Liver (tissue), 9 donors: ENCODE data around the gene SYNGR2. TPM values are rescaled to one million over a fixed set of nuclear protein-coding genes. Genes with fewer than 3 reads are reported as not detected.

Experiments
- DNase-seq: peaks from one replicate; pipeline ENCODE4 v3.0.0-alpha.2; 2017; ENCODE audit warnings: low spot score
- H3K27ac ChIP-seq, 2 donors: one replicate each; pipeline ENCODE4 v1.7.0; 2013; ENCODE audit warnings: inconsistent platforms in 2 of 2, low read length in 2 of 2, control low read depth in 1 of 2, low read depth in 1 of 2, mild to moderate bottlenecking in 1 of 2
- H3K27me3 ChIP-seq, 4 donors: one replicate each; pipeline versions ENCODE4 v1.6.1 to v1.7.0; 2013; ENCODE audit warnings: low read length in 3 of 4, inconsistent platforms in 1 of 4, mild to moderate bottlenecking in 1 of 4, moderate library complexity in 1 of 4; ENCODE audit not compliant: control insufficient read depth in 4 of 4, insufficient read depth in 4 of 4
- H3K36me3 ChIP-seq, 4 donors: one replicate each; pipeline versions ENCODE4 v1.6.1 to v1.7.0; 2013; ENCODE audit warnings: low read length in 3 of 4, mild to moderate bottlenecking in 3 of 4, low read depth in 1 of 4, moderate library complexity in 1 of 4; ENCODE audit not compliant: control insufficient read depth in 4 of 4, insufficient read depth in 3 of 4
- H3K4me1 ChIP-seq, 4 donors: one replicate each; pipeline versions ENCODE4 v1.6.1 to v1.7.0; 2013; ENCODE audit warnings: low read length in 3 of 4, mild to moderate bottlenecking in 3 of 4, moderate library complexity in 1 of 4; ENCODE audit not compliant: control insufficient read depth in 4 of 4, insufficient read depth in 4 of 4
- H3K4me3 ChIP-seq, 3 donors: one replicate each; pipeline versions ENCODE4 v1.6.1 to v1.7.0; 2013; ENCODE audit warnings: low read length in 3 of 3, control low read depth in 1 of 3, low read depth in 1 of 3, mild to moderate bottlenecking in 1 of 3
- H3K9ac ChIP-seq, 2 donors: one replicate each; pipeline ENCODE4 v1.7.0; 2013; ENCODE audit warnings: low read length in 2 of 2, mild to moderate bottlenecking in 2 of 2, moderate library complexity in 2 of 2, control low read depth in 1 of 2, low read depth in 1 of 2
- H3K9me3 ChIP-seq, 4 donors: one replicate each; pipeline versions ENCODE4 v1.6.1 to v1.7.0; 2013; ENCODE audit warnings: low read length in 3 of 4; ENCODE audit not compliant: control insufficient read depth in 4 of 4
- EGR1 ChIP-seq, 2 donors: IDR thresholded peaks; 2 replicates each; pipeline ENCODE4 v1.6.1; 2016 to 2018; ENCODE audit warnings: antibody characterized with exemption in 2 of 2, low read depth in 2 of 2
- FOXA1 ChIP-seq: IDR thresholded peaks from 2 replicates; pipeline ENCODE4 v1.6.1; 2016; ENCODE audit warnings: antibody characterized with exemption
- FOXA2 ChIP-seq: IDR thresholded peaks from 2 replicates; pipeline ENCODE4 v1.6.1; 2016; ENCODE audit warnings: antibody characterized with exemption
- GABPA ChIP-seq, 2 donors: IDR thresholded peaks in 1 of 2; conservative IDR thresholded peaks in 1 of 2; 2 replicates each; pipeline ENCODE4 v1.6.1; 2016; ENCODE audit warnings: antibody characterized with exemption in 2 of 2, mild to moderate bottlenecking in 1 of 2, moderate library complexity in 1 of 2
- HNF4A ChIP-seq, 2 donors: conservative IDR thresholded peaks; 2 replicates each; pipeline ENCODE4 v1.6.1; 2016; ENCODE audit warnings: antibody characterized with exemption in 2 of 2, mild to moderate bottlenecking in 2 of 2
- HNF4G ChIP-seq: IDR thresholded peaks from 2 replicates; pipeline ENCODE4 v1.6.1; 2016; ENCODE audit warnings: antibody characterized with exemption
- JUND ChIP-seq, 2 donors: IDR thresholded peaks; 2 replicates each; pipeline ENCODE4 v1.6.1; 2016; ENCODE audit warnings: antibody characterized with exemption in 2 of 2
- NR2F2 ChIP-seq: IDR thresholded peaks from 2 replicates; pipeline ENCODE4 v1.6.1; 2016; ENCODE audit warnings: antibody characterized with exemption
- RAD21 ChIP-seq, 2 donors: IDR thresholded peaks; 2 replicates each; pipeline ENCODE4 v1.6.1; 2016; ENCODE audit warnings: antibody characterized with exemption in 2 of 2, mild to moderate bottlenecking in 2 of 2
- RXRA ChIP-seq, 2 donors: IDR thresholded peaks; 2 replicates each; pipeline ENCODE4 v1.6.1; 2017 to 2018; ENCODE audit warnings: antibody characterized with exemption in 2 of 2, mild to moderate bottlenecking in 1 of 2
- SP1 ChIP-seq: IDR thresholded peaks from 2 replicates; pipeline ENCODE4 v1.6.1; 2018; ENCODE audit warnings: antibody characterized with exemption, mild to moderate bottlenecking
- TAF1 ChIP-seq: conservative IDR thresholded peaks from 2 replicates; pipeline ENCODE4 v1.6.1; 2016; ENCODE audit warnings: antibody characterized with exemption, mild to moderate bottlenecking
- YY1 ChIP-seq: IDR thresholded peaks from 2 replicates; pipeline ENCODE4 v1.6.1; 2016; ENCODE audit warnings: antibody characterized with exemption, mild to moderate bottlenecking
- WGBS: extraction: QIAGEN DNeasy Blood & Tissue Kit; methylation state at CpG from one replicate; pipeline ENCODE4 v1.1.7; 2013; 5-methylcytosine and 5-hydroxymethylcytosine counted together
- polyA plus RNA-seq, 2 donors: library from polyadenylated mRNA; stranded (reverse) in 1 of 2; unstranded in 1 of 2; fragments of 200-250 nt in 1 of 2; fragments of >200 nt in 1 of 2; fragmentation: Nextera tagmentation in 1 of 2; extraction: Ambion mirVana in 1 of 2; gene quantifications; one replicate each; pipeline versions ENCODE4 v1.2.1 to v1.2.3, GENCODE V29; 2013 to 2015
- total RNA-seq, 2 donors: library from RNA; depleted of rRNA; stranded (reverse); fragments of >200 nt; gene quantifications; one replicate each; pipeline ENCODE4 v1.2.3, GENCODE V29; 2014
- TF ChIP-seq, protein P1 (sequence below): IDR thresholded peaks from 2 replicates; pipeline ENCODE4 v1.6.1; 2016; ENCODE audit warnings: antibody characterized with exemption
- TF ChIP-seq, protein P2 (sequence below): IDR thresholded peaks from 2 replicates; pipeline ENCODE4 v1.6.1; 2016; ENCODE audit warnings: antibody characterized with exemption
- TF ChIP-seq, protein P3 (sequence below): IDR thresholded peaks from 2 replicates; pipeline ENCODE4 v1.6.1; 2016; ENCODE audit warnings: antibody characterized with exemption
- TF ChIP-seq, protein P4 (sequence below): IDR thresholded peaks from 2 replicates; pipeline ENCODE4 v1.6.1; 2016; ENCODE audit warnings: antibody characterized with exemption, mild to moderate bottlenecking
- TF ChIP-seq, protein P5 (sequence below): fragments of 150-350 bp; IDR thresholded peaks from 2 replicates; pipeline ENCODE4 v1.5.1; 2017; ENCODE audit warnings: improper control_type of control experiment, low read depth, low read length; ENCODE audit not compliant: missing input control
- donor health status: healthy.
- donor health status: healthy.
- donor health status: healthy.
- donor health status: healthy.
- donor health status: healthy.

SYNGR2 gene
- total and polyA plus RNA-seq, 4 donors: 27.9 to 84.7 (median 55.2) TPM

DNA sequence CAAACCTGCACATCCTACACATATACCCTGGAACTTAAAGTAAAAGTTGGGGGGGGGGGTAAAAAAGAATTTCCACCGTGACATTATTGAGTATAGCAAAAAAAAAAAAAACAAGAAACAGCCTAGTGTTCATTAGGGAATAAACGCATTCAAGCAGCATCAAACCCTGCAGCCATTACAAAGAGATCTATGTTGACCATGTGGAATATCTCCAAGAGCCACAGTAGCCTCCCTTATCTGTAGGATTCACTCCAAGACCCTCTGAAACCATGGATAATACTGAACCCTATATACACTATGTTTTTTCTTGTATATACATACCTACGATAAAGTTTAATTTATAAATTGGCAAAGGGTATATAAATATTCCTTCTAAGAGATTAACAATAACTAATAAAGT, 40.1 kb downstream of the SYNGR2 start:
- WGBS: 78% methylated on average over 3 of the region's 3 CpGs

DNA sequence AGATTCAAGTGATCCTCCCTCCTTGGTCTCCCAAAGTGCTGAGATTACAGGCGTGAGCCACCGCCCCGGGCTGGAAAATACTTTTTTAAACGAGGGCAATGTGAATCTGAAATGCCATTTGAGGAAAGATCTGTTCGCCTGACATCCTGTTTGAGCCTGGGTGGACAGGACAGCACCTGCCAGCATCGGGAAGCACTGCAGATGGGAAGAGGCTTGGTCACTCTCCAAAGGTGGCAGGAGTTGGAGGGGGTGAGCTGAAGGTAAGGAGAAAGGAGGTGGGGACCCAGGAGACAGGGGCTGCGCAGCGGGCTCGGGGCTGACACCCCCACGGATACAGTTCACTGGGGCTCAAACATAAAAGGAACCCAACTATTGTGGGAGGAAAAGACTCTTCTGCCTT, 41.7 kb downstream of the SYNGR2 start:
- Histone ChIP-seq H3K27ac (no peak overlapping the region), H3K27me3 (no peaks in the 10 kb centered on the region)
- no peak for DNase-seq
- no peak for TF ChIP-seq HNF4G
- TF ChIP-seq, protein P1, sequence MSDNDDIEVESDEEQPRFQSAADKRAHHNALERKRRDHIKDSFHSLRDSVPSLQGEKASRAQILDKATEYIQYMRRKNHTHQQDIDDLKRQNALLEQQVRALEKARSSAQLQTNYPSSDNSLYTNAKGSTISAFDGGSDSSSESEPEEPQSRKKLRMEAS: no peak
- no peak for TF ChIP-seq NR2F2
- TF ChIP-seq EGR1 (IDR thresholded peaks at IDR 0.05; ENCODE audit: low read depth in 2 of 2): no peak
- TF ChIP-seq, protein P2, sequence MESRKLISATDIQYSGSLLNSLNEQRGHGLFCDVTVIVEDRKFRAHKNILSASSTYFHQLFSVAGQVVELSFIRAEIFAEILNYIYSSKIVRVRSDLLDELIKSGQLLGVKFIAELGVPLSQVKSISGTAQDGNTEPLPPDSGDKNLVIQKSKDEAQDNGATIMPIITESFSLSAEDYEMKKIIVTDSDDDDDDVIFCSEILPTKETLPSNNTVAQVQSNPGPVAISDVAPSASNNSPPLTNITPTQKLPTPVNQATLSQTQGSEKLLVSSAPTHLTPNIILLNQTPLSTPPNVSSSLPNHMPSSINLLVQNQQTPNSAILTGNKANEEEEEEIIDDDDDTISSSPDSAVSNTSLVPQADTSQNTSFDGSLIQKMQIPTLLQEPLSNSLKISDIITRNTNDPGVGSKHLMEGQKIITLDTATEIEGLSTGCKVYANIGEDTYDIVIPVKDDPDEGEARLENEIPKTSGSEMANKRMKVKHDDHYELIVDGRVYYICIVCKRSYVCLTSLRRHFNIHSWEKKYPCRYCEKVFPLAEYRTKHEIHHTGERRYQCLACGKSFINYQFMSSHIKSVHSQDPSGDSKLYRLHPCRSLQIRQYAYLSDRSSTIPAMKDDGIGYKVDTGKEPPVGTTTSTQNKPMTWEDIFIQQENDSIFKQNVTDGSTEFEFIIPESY: no peak
- no peak for TF ChIP-seq TAF1
- no peak for TF ChIP-seq FOXA1

More for the DNA sequence above, 40.1 kb downstream of the SYNGR2 start:
- TF ChIP-seq SP1 (no peak), YY1 (no peak), RXRA (IDR thresholded peaks at IDR 0.05) (no peak), HNF4A (conservative IDR thresholded peaks at IDR 0.05) (no peak), RAD21 (IDR thresholded peaks at IDR 0.05) (no peak), FOXA2 (no peak), JUND (IDR thresholded peaks at IDR 0.05) (no peak), GABPA (IDR thresholded peaks at IDR 0.05 in 1 of 2, conservative IDR thresholded peaks at IDR 0.05 in 1 of 2) (no peak), FOXA1 (no peak), EGR1 (IDR thresholded peaks at IDR 0.05; ENCODE audit: low read depth in 2 of 2) (no peak), TAF1 (no peak)
- TF ChIP-seq, protein P2: no peak
- TF ChIP-seq, protein P3, sequence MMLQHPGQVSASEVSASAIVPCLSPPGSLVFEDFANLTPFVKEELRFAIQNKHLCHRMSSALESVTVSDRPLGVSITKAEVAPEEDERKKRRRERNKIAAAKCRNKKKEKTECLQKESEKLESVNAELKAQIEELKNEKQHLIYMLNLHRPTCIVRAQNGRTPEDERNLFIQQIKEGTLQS: no peak
- TF ChIP-seq, protein P4, sequence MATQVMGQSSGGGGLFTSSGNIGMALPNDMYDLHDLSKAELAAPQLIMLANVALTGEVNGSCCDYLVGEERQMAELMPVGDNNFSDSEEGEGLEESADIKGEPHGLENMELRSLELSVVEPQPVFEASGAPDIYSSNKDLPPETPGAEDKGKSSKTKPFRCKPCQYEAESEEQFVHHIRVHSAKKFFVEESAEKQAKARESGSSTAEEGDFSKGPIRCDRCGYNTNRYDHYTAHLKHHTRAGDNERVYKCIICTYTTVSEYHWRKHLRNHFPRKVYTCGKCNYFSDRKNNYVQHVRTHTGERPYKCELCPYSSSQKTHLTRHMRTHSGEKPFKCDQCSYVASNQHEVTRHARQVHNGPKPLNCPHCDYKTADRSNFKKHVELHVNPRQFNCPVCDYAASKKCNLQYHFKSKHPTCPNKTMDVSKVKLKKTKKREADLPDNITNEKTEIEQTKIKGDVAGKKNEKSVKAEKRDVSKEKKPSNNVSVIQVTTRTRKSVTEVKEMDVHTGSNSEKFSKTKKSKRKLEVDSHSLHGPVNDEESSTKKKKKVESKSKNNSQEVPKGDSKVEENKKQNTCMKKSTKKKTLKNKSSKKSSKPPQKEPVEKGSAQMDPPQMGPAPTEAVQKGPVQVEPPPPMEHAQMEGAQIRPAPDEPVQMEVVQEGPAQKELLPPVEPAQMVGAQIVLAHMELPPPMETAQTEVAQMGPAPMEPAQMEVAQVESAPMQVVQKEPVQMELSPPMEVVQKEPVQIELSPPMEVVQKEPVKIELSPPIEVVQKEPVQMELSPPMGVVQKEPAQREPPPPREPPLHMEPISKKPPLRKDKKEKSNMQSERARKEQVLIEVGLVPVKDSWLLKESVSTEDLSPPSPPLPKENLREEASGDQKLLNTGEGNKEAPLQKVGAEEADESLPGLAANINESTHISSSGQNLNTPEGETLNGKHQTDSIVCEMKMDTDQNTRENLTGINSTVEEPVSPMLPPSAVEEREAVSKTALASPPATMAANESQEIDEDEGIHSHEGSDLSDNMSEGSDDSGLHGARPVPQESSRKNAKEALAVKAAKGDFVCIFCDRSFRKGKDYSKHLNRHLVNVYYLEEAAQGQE: no peak
- TF ChIP-seq, protein P1: no peak
- TF ChIP-seq, protein P5, sequence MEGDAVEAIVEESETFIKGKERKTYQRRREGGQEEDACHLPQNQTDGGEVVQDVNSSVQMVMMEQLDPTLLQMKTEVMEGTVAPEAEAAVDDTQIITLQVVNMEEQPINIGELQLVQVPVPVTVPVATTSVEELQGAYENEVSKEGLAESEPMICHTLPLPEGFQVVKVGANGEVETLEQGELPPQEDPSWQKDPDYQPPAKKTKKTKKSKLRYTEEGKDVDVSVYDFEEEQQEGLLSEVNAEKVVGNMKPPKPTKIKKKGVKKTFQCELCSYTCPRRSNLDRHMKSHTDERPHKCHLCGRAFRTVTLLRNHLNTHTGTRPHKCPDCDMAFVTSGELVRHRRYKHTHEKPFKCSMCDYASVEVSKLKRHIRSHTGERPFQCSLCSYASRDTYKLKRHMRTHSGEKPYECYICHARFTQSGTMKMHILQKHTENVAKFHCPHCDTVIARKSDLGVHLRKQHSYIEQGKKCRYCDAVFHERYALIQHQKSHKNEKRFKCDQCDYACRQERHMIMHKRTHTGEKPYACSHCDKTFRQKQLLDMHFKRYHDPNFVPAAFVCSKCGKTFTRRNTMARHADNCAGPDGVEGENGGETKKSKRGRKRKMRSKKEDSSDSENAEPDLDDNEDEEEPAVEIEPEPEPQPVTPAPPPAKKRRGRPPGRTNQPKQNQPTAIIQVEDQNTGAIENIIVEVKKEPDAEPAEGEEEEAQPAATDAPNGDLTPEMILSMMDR: no peak
- H3K4me1 ChIP-seq: no peaks in the 10 kb centered on the region
- H3K36me3 ChIP-seq: peaks cover 4 to 32% (median 20%) of the 10 kb centered on the region in 4 donors
- H3K27ac ChIP-seq: no peak overlapping the region
- no peaks in the 10 kb centered on the region for H3K27me3 ChIP-seq
- H3K9me3 ChIP-seq: no peaks in the 10 kb centered on the region
- no peak for DNase-seq
- no peak overlapping the region for H3K4me3 ChIP-seq
- H3K9ac ChIP-seq: no peak overlapping the region

More for the DNA sequence above, 41.7 kb downstream of the SYNGR2 start:
- WGBS: 87% methylated on average over 10 of the region's 10 CpGs
- H3K36me3 ChIP-seq: peaks cover 3 to 19% (median 10%) of the 10 kb centered on the region in 4 donors
- H3K4me1 ChIP-seq: peaks cover 4 to 8% (median 6%) of the 10 kb centered on the region in 4 donors
- no peak overlapping the region for H3K9ac ChIP-seq
- no peaks in the 10 kb centered on the region for H3K9me3 ChIP-seq
- no peak overlapping the region for H3K4me3 ChIP-seq
